ENCODE data around the gene TTYH3.
A peak's percentile ranks its signal among the peaks of the same experiment; 100 is the strongest.
"Not testable (repeated sequence)": the region's sequence is repeated elsewhere in the genome, so short reads cannot be mapped to it uniquely, and the experiment has no call there.

TTYH3 gene

DNA sequence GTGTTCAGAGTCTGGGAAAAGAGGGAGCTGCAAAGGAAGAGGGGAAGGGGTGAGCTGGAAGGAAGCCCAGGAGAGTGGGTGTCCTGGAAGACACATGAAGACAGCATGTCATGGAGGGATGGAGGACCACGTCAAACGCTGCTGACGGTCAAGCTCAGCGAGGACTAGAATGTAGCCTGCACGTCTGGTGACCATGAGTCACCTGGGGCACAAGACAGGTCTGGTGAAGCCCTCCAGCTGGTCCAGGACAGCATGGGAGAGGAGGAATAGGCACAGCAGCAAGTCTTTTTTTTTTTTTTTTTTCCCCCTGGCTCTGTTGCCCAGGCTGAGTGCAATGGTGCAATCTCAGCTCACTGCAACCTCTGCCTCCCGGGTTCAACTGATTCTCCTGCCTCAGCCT, 36.6 kb downstream of the TTYH3 start:
- DNase-seq, result no peak

DNA sequence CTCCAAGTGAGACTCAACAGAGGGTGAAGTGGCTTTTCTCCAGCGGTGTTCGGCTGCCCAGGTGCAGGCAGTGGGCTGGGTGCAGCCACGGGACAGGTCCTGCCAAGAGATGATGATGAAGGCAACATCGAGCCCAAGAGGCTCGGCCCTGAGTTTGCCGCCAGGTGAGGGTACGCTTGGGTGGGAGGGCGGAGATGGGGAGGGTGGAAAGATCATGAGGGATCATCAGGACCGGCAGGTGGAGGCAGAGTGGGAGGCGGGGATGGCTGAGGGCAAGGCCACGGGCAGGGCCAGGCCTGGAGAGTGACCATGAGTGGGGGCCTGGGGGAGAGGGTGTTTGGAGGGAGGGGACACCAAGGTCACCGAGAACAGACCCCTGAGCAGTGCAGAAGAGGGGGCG, 38.4 kb downstream of the TTYH3 start:
- DNase-seq, result no peak

DNA sequence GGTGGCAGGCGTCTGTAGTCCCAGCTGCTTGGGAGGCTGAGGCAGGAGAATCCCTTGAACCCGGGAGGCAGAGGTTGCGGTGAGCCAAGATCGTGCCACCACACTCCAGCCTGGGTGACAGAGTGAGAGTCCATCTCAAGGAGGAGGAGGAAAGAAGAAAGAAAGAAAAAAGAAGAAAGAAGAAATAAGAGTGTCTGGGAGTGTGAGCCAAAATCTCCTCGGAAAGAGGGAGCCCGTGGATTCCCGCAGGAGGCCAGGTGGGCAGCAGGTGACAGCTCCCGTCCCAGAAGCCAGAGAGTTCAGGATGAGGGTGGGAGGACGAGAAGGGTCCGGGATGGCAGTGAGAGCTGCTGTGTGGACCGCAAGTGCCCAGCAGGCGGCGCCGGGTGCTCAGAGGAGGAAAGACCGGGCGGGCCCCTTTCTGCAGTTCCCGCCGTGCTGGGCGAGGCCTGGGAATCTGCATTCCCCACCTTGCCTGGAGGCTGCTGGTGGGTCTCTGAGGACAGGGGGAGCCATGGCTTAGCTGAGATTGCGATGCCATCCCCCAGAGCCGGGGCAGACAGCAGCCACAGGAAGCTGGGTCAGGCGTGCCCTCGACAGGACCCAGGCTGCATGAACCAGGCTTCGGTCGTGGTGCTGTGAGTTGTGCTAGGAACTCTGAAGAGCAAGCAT, 39.1 kb downstream of the TTYH3 start:
- peak; percentile 6 for DNase-seq

DNA sequence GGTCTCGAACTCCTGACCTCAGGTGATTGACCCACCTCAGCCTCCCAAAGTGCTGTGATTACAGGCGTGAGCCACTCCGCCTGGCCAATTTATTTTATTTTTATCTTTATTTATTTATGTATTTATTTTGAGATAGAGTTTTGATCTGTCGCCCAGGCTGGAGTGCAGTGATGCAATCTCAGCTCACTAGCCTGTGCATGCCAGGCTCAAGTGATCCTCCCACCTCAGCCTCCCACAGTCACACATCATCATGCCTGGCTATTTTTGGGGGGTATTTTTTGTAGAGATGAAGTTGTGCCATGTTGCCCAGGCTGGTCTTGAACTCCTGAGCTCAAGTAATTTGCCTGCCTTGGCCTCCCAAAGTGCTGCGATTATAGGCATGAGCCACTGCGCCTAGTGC, 41.4 kb downstream of the TTYH3 start:
- DNase-seq, result not testable (repeated sequence)

DNA sequence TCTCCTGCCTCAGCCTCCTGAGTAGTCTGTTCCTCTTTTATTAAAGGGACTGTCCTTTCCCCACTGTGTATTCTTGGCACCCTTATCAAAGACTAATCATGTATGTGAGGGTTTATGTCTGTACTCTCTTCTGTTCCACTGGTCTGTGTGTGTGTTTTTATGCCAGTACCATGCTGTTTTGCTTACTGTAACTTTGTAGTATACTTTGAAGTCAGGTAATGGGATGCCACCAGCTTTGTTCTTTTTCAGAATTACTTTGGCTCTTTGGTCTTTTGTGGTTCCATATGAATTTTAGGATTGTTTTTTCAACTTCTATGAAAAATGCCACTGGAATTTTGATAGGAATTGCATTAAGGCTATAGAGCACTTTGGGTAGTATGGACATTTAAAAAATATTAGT, 42.1 kb downstream of the TTYH3 start:
- DNase-seq, result no peak

DNA sequence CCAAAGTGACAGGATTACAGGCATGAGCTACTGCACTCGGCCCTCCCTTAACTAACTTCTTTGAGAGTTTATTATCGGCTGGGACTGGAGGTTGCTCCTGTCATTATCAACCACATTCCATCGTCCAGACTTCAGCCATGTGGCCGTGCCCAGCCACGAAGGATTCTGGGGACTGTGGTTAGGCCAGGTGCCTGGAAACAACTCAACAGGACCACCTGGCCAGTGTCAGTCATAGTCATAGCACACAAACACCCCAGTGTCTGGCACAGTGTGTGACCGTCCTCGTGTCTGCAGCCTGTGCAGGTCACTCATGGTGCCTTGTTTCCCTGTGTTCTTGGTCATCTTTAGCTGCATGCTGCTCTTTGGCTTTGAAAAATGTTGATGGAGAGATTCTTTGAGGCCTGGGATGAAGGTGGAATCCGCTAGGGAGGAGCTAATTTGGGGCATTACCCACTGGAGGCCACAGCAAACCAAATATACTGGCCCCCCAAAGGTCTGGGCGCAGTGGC, 43.5 kb downstream of the TTYH3 start:
- DNase-seq, result no peak

DNA sequence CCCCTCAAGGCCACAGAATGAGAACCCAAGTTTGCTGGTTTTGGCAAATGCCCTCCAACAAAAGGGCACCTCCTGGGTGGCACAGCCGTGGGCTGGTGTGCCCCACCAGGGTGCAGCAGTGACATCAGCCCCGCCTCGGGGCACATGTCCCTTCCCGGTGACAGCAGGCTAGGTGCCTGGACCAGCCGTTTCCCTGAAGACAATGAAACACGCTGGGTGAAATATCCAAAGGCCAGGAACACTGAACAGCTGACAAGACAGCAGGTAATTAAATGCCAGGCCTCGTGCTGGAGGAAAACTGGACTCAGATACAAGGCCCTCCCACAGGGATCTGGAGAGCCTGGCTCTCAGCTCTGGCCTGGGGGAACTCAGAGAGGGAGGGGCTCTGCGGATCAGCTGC, 44.8 kb downstream of the TTYH3 start:
- DNase-seq, result not testable (repeated sequence)

DNA sequence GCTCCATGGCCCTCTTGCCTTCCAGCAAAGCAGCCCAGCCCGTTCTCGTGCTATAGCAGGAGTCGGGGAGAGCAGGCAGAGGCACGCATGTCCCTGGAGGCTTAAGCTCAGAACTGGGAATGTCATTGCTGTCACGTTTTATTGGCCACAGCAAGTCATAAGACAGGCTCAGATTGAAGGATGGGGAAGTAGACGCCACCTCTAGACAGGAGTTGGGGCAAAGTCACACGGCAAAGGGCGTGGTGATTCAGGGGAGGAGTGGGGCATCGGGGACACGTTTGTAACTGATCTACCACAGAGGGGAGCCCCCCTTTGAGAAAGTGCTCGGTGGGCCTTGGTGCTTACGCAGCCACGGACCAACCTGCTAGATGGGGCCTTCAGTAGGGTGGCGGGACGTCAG, 46.7 kb downstream of the TTYH3 start:
- DNase-seq, result not testable (repeated sequence)

DNA sequence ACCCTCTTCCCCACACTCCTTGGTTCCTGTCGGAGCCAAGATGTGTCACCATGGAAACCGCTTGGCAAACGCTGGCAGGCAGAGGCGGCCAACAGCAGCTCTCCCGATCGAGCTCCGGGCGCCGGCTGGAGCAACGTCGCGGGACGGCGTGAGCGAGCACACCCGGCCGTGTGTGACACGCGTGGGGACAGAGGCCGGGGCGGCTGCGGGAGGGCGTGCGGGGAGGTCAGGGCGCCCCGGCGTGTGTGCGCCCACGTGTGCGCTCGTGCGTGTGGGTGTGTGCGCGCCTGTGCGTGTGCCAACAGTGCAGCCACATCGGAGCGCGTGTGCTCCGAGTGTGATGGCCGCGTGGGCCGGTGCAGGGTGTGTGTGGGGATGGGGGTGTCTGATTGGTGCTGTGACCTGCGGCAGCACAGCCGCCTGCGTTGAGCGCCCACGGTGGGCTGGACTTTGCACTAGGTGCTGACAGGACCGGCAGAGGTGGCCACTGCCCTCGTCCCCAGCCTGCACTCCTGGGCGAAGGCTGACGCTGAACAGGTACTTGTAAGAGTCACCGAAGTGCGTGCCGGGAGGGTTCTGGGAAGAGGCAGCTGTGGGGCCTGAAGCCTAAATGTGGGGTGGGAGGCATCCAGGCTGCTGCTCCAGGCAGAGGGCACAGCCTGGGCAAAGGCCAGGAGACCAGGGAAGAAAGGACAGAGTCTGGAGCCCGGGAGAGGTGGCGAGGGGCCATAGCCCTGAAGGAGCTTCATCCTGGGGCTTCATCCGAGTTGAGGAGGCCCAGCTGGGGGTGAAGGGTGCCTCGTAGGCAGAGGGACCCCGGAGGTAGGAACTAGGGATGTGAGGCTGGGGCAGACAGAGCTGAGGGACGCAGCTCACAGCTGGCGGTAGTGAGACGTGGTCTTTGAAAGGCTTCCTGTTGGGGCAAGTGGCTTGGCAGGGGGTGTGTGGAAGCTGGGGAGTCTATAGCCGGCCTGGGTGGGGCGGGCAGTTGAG, 47.6 kb downstream of the TTYH3 start:
- DNase-seq, result not testable (repeated sequence)

DNA sequence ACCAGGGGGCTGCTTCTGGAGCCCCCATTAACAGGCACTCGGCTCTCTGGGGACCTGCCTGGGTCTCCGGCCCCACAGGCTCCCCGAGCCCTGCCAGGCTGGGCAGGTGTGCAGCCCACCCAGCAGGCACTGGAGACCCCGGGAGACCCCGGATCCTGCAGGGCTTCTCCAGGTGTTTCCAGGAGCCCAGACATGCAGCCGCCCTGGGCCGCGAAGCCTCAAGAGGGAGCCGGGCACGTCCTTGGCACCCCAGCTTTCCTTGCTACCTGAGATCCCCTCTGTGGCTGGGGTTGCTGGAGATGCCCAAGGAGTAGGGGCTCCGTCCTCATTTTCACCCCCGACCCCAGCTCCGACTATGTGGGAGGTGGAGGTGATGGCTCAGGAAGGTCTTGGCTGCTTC, 48.5 kb downstream of the TTYH3 start:
- DNase-seq, result no peak

DNA sequence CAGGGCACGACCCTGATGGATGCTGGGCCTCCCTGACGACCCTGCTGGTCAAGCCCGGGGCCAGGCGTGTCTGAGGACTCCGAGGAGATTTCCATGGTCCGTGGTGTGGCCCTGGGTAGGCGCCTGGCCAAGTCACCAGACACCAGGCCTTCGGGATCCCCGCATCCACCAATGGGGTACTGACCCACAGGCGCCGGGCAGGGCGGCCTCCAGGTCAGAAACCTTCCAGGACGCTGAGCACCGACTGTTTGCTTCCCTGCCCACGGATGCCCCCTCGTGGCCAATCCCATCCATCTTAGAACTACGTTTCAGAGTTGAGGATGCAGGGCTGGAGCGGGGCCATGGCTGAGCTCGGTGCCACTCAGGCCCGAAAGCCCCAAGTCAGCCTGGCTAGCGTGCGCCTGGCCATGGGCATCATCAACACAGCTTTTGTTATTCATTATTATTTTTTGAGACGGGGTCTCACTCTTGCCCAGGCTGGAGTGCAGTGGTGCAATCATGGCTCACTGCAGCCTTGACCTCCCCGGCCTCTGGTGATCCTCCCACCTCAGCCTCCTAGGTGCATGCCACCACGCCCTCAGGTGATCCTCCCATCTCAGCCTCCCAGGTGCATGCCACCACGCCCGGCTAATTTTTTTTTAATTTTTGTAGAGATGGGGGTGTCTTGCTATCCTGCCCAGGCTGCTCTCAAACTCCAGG, 49.2 kb downstream of the TTYH3 start:
- peak; percentile 5 for DNase-seq

DNA sequence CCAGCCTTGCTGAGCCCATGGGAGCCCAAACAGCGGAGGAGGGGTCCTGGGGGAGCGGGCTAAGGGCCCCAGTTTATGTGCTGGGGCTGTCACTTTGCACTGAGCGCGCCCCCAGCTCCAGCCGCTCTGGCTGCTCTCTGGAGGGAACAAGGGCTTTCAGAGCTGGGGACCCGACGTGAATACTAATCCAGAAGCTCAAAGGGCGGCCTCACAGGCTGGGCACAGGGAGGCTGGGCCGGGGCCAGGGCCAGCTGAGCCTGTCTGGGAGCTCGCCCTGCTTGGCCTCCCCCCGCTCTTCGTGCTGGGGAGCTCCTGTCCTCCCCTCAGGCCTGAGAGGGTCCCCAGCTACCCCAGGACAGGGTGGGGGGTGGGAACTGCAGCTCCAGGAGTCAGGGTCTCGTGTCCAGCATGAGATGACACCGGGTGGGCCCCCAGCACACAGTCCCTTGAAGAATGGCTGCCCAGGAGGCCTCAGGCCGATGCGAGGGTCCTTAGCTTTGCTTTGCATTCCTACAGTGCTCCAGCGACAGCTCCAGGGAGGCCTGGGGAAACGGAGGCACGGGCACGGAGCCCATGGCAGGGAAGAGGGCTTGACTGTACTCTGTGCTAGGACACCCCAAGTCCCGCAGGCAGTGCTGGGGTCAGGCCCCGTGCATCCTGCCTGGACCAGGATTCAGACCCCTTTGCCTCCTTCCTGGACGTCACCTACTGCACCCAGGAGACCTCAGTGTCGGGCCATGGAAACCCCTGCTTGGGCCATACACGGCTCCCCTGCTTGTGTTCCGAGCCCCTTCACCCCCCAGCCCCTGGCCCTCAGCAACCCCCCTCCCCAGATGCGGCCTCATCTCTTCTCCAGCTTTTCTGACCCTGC, 50.4 kb downstream of the TTYH3 start:
- DNase-seq, result no peak

DNA sequence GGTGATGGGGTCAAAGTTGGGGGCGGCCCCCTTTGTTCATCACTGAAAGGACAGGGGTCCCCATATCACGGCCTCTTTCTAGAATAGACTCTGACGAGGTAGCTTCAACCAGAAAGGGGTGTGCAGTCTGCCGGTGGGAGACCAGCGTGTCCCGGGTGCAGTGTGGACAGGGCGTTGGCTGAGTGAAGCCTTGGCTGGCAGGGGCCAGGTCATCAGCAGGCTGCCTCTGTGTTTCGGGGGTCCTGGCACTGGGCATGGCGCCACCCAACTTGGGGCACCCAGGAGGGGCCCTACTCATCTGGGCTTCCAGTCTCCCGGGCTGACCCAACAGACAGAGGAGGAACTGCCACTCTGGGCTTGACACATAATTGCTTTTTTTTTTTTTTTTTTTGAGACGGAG, 52.7 kb downstream of the TTYH3 start:
- DNase-seq, result no peak

DNA sequence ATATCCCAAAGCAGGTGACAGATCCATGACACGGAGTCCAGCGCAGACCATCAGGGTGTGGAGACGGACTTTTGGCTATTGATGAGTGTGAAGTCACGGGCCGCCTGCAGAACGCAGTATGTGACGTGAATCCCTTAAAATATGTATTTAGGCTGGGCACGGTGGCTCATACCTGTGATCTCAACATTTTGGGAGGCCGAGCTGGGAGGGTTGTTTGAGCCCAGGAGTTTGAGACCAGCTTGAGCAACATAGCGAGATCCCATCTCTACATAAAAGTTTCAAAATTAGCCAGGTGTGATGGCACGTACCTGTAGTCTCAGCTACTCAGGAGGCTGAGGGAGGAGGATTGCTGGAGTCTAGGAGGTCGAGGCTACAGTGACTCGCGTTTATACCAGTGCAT, 54.3 kb downstream of the TTYH3 start:
- no peak for DNase-seq

DNA sequence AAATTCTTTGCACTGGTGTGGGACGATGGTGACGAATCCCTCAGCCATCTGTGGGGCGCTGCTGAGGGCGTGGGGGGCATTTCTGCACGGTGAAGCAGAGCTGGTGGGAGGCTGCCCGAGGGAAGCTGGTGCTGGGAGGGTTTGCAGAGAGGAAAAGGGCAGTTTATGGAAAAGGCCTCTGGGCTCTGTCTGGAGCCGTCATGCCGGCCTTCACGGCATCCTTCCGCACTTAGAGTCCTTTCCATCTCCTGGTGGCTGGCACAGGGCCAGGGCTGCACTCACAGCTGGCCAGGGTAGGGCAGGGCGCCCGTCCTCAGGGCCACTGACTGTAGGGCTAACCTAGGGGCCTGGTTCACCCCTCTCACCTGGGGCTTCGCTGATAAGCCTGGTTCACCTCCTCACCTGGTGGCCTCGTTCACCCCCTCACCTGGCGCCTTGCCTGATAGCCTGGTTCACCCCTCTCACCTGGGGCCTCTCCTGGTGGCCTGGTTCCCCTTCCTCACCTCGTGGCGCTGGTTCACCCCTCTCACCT, 55.6 kb downstream of the TTYH3 start:
- no peak for DNase-seq

DNA sequence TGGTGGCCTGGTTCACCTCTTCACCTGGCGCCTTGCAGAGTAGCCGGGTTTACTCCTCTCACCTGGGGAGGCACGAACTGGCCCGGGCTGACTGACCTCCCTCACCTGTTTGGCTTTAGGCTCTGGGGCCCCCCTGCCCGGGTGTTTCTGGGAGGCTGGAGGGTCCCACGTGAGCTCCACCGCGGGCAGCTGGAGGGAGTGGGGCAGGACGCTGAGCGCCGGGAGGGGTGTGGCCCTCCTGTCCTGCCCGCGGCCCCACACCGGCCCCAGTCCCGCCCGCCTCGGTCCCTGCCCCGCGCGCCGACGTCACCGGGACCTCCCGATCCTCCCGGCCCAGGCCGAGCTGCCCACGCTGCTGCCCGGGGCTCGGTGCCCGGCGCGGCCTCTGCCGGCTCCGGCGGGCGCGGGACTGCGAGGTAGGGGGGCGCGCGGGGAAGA, 56.1 kb downstream of the TTYH3 start, which contains the start of gene AMZ1:
AMZ1 (plus strand) TSS at position 322 of the 438 bp plus-strand sequence. CDS start 12,250 bp downstream, outside the sequence.
- DNase-seq, result no peak

DNA sequence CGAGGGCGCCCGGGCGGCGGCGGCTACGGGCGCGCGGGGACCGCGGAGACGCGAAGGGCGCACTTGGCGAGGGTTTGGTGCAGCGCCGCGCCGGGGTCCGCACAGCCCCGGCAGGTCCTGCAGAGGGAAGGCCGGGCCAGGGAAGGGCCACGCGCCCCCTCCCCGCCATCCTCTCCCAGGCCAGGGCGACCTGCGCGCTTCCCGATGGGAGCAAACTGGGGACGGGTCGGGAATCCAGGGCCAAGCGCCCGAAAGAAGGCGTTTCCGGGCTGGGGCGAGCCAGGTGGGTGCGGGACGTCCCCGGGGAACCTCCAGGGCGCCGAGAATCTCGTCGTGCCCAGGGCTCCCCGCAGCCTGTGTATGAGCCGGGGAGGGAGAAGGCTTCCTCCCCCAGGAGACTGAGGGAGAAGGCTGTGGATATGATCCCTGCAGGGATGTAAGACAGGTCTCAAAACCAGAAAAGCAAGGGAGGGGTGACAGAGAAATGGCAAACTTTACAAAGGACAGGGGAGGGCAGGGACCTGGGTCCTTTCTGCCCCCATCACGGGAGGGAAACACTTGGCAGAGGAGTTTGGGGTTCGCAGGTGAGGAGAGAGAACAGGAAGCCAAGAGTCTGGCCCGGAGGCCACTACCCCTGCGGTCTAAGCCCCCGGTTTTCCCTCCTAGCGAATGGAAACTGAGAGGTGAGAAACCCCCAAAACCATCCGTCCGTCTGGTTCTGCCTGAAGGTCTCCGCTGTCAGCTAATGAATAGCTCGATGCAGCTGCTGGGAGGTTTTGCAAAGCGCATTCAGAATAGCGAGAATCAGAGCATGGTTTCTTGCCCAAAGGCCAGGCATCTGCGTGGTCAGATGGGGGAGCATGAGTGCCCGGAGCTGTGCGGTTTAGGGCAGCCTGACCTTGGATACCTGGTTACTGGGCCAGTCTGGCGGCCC, 56.9 kb downstream of the TTYH3 start:
- no peak for DNase-seq

DNA sequence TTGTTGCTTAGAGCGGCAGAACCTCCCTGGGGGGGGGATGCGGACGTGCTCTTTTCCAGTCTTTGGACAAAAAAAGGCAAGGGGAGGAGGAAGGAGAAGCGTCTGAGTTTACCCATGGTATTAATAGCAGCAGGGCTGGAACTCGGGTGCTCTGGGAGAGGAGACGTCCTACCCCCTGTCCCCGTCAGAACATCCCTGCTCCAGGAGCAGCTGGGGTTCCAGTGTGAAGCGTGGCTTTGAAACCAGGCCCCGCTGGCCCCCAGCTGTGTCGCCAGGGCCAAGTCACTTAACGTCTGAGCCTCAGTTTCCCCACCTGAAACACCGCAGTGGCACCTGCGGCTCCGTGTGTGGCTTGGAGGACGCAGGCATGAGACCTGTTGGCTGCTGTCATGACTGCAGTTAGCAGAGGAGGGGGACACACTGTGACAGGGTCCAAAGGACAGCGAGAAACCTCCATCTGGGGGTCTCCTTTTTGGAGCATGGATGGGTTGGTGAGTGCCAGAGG, 57.6 kb downstream of the TTYH3 start:
- DNase-seq, result no peak

DNA sequence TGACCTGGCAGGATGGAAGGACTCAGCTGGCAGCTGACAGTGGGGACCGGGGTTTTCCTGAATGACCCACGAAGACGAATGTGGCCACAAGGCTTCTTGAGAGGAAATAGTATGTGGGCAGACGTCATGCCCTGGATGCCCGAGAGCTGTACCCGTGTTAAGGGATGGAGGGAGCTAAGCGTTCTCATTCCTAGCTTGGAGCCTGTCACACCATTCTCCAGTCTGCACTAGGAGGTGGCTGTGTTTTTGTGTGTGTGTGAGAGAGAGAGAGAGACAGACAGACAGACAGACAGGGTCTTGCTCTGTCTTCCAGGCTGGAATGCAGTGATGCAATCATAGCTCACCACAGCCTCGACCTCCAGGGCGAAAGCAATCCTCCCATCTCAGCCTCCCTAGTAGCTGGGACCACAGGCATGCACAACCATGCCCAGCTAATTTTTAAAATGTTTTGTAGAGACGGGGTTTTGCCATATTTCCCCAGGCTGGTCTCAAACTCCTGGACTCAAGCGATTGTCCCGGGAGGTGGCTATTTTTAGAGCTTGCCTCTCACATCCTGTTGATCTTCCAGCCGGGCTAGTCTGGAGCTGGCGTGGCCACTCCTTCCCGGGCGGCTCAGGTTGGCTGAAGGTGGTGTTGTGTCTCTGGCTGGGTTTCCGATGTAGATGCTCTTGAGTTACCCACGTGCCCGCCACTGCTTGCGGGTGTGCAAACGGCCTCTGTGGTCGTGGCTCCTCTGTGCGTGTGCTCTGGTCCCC, 58.3 kb downstream of the TTYH3 start:
- DNase-seq, result no peak
